HG02970 (cell line): ENCODE data around the gene CD72.
A peak's percentile ranks its signal among the peaks of the same experiment; 100 is the strongest.
"Not testable (repeated sequence)": the region's sequence is repeated elsewhere in the genome, so short reads cannot be mapped to it uniquely, and the experiment has no call there.

Experiments used
- ATAC-seq: cut with Tn5 transposase; IDR thresholded peaks from one replicate; pipeline ENCODE4 v1.9.1; 2021; ENCODE audit warnings: mild to moderate bottlenecking, moderate library complexity, moderate number of reproducible peaks; ENCODE audit not compliant: unreplicated experiment, low FRiP score

CD72 gene

DNA sequence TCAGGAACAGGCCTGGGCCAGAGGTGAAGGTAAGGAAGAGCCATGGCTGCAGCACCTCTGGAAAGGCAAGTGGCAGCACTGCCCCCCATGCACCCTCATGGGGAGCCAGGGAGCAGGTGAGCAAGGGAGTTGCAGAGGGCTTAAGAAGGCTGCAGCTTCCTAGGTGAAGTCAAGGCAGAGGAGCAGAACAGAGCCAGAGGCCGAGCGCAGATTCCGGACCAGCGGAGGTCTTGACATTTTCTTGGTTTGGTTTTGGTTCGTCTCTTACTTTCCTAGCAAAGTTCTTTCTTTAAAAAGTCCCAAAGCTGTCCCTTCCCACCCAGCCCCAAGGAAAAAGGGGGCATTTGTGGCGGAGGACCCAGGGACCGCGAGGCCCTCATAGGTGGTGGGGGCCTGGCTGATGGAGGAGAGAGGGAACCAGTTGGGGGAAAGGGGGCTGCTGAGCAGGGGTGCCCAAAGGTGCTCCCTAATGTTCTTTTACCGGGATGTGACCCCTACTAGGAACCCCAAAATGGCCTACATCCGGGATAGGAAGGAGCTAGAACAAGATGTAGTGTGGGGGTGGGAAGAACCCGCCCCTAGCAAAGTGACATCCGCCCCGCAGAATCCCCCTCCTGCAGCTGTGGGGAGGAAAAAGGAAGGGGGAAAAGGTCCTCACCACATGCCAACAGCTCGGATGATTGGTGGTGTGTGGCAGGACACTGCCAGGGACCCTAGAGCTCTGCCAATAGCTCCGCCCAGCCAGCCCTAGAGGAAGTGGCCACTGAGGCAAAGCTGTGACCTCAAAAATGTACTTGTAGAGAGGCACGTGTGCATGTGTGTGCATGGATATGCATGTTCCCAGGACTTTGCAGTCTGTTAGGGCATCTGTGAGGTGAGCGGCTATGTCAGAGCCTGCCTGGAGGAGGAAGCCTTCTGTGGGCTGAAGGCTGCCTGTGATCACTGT, 914 bp upstream of the CD72 start:
- no peak for ATAC-seq

GRCh38 chr9:35617548-35617947, 665 bp downstream of the CD72 start:
- no peak for ATAC-seq

- ATAC-seq, result no peak
Measured at GRCh38 chr9:35616681-35617459, 1.3 kb downstream of the CD72 start.

DNA sequence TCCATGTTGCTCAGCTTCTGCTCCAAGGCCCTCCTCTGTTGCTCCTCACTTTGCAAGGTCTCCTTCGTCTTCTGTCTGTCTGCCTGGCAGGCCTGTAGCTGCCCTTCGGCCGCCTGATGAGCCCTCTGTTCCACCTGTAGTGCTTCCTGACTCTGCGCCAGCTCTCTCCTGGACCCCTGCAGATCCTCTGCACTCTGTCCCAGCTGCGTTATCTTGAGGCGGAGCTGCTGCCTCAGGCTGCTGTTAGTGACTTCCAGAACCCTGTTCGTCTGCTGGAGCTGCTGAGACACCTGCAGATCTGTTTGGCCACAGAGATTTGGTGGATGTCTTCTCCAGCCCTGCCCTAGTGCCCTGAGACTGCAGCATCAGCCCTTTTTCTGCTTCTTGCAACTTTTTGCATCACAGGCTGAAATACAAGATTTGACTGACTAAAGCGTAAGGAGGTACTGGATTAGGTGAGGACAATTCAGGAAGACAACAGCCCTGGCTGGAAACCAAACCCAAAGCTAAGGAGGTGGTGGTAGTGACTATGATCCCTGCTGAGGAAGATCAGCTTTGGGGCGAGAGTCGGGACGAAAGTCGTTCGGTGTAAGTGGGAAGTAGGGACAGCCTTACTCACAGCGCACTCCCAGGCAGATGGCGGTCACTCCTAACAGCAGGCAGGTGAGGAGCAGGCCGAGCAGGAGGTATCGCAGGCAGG, 2.1 kb downstream of the CD72 start:
- no peak for ATAC-seq

DNA sequence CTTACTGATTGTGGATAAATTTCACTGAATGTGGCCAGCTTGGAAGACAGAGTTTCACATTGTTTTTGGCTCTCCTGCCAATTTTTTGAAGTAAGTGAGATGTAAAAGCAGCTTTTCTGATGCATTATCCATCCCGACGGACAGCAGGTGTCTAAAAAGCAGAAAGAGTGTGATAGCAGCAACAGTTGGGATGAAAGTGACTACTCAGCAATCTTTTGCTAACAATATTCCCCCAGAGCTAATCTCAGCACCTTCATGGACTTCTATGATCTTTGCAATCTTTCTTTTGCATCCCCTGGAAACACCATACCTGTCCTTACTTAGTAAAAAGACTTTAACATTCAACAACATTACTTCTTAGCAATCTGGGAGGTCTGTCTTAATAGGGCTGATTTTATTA, 5.4 kb downstream of the CD72 start:
- ATAC-seq, result no peak

DNA sequence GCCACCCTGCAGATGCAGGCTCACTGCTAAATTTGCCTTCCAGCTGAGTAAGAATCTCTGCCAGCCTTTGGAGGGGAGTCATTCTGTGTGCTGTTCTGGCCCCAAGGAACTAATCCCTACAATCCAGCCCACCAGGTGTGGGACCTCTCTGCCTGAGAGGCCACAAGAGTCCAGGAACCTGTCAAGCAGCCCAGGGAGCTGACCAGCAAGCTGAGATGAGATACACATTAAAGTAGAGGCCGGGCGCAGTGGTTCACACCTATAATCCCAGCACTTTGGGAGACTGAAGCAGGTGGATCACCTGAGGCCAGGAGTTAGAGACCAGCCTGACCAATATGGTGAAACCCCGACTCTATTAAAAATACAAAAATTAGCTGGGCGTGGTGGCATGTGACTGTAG, 6.1 kb downstream of the CD72 start:
- ATAC-seq, result not testable (repeated sequence)

GRCh38 chr9:35611230-35611797, 6.9 kb downstream of the CD72 start:
- no peak for ATAC-seq

GRCh38 chr9:35609820-35610163, 8.4 kb downstream of the CD72 start:
- no peak for ATAC-seq

DNA sequence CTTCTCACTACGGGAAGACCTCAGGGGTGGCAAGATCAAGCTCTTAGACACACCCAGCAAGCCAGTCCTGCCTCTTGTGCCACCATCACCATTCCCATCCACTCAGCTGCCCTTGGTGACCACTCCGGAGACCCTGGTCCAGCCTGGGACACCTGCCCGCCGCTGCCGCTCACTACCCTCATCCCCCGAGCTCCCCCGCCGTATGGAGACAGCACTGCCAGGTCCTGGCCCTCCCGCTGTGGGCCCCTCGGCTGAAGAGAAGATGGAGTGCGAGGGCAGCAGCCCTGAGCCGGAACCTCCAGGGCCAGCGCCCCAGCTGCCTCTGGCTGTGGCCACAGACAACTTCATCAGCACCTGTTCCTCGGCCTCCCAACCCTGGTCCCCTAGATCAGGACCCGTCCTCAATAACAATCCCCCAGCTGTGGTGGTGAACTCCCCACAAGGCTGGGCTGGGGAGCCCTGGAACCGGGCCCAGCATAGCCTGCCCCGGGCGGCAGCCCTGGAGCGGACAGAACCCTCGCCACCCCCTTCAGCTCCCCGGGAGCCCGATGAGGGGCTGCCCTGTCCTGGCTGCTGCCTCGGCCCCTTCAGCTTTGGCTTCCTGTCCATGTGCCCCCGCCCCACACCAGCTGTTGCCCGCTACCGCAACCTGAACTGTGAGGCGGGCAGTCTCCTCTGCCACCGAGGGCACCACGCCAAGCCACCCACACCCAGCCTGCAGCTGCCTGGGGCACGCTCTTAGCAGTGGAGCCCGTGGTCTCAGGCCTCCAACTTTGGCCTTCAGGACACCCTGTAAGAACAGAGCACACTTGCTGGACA, 9.0 kb downstream of the CD72 start:
- no peak for ATAC-seq

DNA sequence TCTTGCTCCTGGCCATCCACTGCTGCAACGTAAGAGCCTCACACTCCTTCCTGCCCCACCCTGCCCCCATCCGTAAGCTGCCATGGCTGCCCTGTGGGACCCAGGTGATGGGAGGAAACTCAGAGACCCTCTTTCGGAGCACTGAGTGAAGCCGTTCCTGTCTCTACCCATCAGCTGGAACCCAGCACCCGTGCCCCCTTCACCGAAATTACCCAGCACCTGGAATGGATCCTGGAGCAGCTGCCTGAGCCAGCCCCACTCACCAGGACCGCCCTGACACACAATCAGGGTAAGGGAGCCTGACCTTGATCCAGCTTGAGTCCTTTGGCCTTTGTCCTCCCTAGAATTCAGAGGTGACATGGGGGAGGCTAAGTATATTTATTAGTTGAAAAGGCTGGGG, 10.0 kb downstream of the CD72 start:
- no peak for ATAC-seq

DNA sequence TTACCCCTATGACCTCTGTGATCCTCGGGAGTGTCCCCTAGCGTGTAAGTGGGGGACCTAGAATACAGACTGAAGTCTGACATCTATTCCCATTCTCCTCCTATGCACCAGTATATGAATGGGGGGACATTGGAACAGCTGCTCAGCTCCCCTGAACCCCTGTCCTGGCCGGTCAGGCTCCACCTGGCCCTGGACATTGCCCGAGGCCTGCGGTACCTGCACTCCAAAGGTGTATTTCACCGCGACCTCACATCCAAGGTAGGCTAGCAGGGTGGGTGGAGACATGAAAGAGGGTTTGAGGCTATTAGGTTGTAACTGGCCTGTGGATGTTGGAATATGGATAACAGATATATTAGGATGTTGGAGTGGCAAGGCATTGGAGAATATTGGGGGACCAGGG, 11.5 kb downstream of the CD72 start:
- no peak for ATAC-seq

DNA sequence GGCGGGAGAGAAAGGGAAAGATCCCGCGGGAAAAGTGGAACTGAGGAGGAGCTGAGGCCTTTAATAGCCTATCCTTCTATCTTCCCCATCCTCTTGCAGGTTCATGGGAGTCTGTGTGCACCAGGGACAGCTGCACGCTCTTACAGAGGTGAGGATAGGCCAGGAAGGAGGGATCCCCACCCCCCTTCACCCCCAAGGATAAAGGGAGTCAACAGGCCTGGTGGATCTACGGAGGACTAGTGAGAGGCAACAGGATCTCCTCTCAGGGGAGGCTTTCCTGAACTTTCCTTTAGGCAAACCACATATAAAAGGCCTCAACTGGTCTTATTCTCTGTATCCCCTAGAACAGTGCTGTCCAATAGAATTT, 12.1 kb downstream of the CD72 start:
- ATAC-seq, result no peak

GRCh38 chr9:35605351-35606137, 12.7 kb downstream of the CD72 start:
- peak; percentile 0 for ATAC-seq

- ATAC-seq, result peak; percentile 42
Measured at GRCh38 chr9:35604578-35605350, 13.4 kb downstream of the CD72 start, which contains the start of gene TESK1. TSS of gene TESK1 (plus strand) at chr9:35605262. CDS start at chr9:35605620, 358 bp downstream.

DNA sequence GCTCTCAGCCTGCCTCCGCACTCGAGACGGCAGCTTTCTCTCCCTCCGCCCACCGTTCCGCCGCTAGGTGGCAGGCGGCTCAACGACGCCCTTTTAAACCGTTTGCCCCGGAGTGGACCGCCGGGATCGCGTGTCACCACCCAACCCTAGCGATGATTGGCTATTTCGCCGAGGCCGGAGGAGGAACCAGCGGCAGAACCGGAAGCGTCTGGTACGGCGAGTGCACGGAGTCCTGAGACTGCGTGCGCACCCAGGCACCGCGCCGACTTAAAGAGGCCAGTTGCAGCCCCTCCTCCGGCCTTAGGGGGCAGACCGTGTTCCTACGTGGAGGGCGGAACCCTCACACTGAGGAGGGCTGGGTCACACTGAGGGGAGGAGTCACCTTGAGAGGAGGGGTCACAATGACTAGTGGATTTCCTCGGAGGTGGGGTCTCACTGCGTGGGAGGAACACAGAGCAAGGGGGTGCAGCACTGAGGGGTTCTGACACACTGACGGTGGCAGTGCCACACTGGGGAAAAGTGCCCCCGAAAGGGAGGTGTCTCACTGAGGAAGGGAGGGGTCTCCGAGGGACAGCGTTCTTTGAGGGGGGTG, 14.1 kb downstream of the CD72 start:
- ATAC-seq, result peak; percentile 86

GRCh38 chr9:35603506-35603985, 14.7 kb downstream of the CD72 start:
- no peak for ATAC-seq

- no peak for ATAC-seq
Measured at GRCh38 chr9:35599763-35600604, 18.2 kb downstream of the CD72 start.
